ENCODE measurements around the gene C2. TPM values are rescaled to one million over a fixed set of nuclear protein-coding genes. Genes with fewer than 3 reads are reported as not detected.

C2 gene
- total RNA-seq, 4 donors from 2014 or later: 2.7 to 4.9 (median 3.6) TPM

DNA sequence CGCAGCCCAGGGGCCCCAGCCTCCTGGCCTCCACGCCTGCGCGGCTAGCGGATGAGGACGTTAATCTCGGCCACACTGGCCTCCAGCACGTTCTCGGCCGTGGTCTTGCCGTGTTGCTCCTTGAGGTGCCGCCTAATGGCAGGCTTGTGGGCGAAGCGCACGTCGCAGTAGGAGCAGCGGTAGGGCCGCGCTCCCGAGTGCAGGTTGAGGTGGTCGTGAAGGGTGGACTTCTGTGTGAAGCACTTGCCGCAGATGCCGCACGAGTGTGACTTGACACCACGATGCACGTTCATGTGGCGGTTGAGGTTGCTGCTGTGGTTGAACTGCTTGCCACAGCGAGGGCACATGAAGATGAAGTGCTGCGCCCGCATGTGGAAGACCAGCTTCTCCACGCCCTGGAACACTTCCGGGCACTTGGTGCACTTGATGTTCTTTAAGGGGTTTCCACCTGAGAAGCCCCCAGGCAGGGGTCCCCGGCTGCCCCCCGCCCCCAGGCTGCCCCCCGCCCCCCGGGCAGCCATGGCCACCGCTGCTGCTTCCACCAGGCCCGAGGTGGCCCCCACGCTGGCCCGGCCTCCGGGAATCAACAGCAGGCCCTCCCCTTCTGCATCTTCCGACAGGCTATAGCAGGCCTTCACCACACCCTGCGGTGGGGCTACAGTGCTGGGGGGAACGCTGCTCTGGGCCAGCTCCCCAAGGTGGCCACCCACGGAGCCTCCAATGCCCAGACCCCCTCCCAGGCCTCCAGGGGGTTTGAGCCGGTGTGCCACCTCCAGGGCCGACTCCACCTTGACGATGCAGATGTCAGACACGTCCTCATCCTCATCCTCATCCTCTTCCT lies 27.4 kb upstream of the C2 start:
- H3K9me3 ChIP-seq: no peaks in the 10 kb centered on the region
- H3K4me1 ChIP-seq: peaks cover 20 to 25% of the 10 kb centered on the region in 2 donors
- H3K4me3 ChIP-seq: no peak overlapping the region
- in situ Hi-C loops (cut with MboI; ENCODE audit: low sequenced_read_pairs in 4 of 4): loop anchor here in 2 of 4 donors (10.0 kb wide), 2 partner anchors 55 to 75 kb away; partner anchors contain the start of genes NELFE (in 2 of the 2), SKIC2 (in 2 of the 2) and DXO (in 1 of the 2)
- TF ChIP-seq CTCF (IDR thresholded peaks at IDR 0.05 in 4 of 5, conservative IDR thresholded peaks at IDR 0.05 in 1 of 5): no peak
- TF ChIP-seq POLR2A (IDR thresholded peaks at IDR 0.05): no peak
- DNase-seq (no peak), ATAC-seq (no peak)
- H3K27ac ChIP-seq: peak overlapping the region; percentile 78 to 89 (median 86)
- intact Hi-C loops (cut with DNase I; ENCODE audit: low total_unique reads): loop anchor here (5.0 to 10.0 kb wide), 3 partner anchors 198 to 355 kb away; partner anchors contain the start of genes ABHD16A, AGPAT1, ATP6V1G2 and DDX39B
- peaks cover 0 to 8% of the 10 kb centered on the region in 2 donors for H3K36me3 ChIP-seq
- H3K27me3 ChIP-seq: no peaks in the 10 kb centered on the region

DNA sequence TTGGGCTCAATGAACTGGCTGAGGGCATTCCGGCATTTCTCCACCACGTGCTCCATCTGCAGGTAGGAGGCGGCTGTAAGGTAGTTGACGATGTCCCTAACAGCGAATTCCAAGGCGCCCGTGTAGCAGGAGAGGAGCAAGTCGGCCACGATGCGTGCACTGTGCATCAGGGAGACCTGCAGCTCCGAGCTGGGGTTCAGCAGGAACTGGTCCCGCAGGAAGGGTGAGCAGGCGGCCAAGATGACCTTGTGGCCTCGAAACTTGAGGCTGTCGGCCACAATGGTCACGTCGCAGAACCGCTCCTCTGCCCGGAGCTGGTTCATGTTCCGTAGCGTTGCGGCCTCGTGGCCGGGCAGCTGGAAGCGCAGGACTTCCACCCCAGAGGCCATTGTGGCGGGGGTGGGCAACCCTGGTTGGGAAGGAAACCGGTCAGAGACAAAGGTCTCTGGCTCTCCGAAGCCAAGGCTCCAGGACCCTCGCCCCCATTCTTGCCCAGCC lies 26.6 kb upstream of the C2 start:
- in situ Hi-C loops (cut with MboI; ENCODE audit: low sequenced_read_pairs in 4 of 4): loop anchor here in 2 of 4 donors (10.0 kb wide), 1 partner anchor 54 kb away; the partner anchor contains the start of genes NELFE (in 2 of the 2) and SKIC2 (in 2 of the 2)
- DNase-seq: peak in 1 of 2 donors; percentile 50

GRCh38 chr6:31901415-31901952 lies 26.0 kb upstream of the C2 start:
- intact Hi-C loops (cut with DNase I; ENCODE audit: low total_unique reads): loop anchor here (5.0 kb wide), 1 partner anchor 276 kb away; the partner anchor contains the start of genes AGPAT1 and RNF5
- Histone ChIP-seq H3K27ac (peak overlapping the region; percentile 78 to 89 (median 86)), H3K36me3 (no peaks in the 10 kb centered on the region), H3K27me3 (no peaks in the 10 kb centered on the region), H3K4me1 (peaks cover 20 to 25% of the 10 kb centered on the region in 2 donors), H3K9me3 (no peaks in the 10 kb centered on the region), H3K4me3 (peak overlapping the region; percentile 56 to 93 (median 80))
- TF ChIP-seq POLR2A (IDR thresholded peaks at IDR 0.05) (no peak), CTCF (IDR thresholded peaks at IDR 0.05 in 4 of 5, conservative IDR thresholded peaks at IDR 0.05 in 1 of 5) (no peak)
- ATAC-seq (peak; percentile 16 to 21), DNase-seq (peak; percentile 32 to 58)
- in situ Hi-C loops (cut with MboI; ENCODE audit: low sequenced_read_pairs in 4 of 4): loop anchor here in 2 of 4 donors (10.0 kb wide), 1 partner anchor 53 kb away; the partner anchor contains the start of genes NELFE (in 2 of the 2) and SKIC2 (in 2 of the 2)

More for the DNA sequence above, 26.6 kb upstream of the C2 start:
- intact Hi-C loops (cut with DNase I; ENCODE audit: low total_unique reads): loop anchor here (5.0 kb wide), 1 partner anchor 276 kb away; the partner anchor contains the start of genes AGPAT1 and RNF5
- ATAC-seq: no peak
- no peak for TF ChIP-seq CTCF (IDR thresholded peaks at IDR 0.05 in 4 of 5, conservative IDR thresholded peaks at IDR 0.05 in 1 of 5)
- no peak for TF ChIP-seq POLR2A (IDR thresholded peaks at IDR 0.05)
- Histone ChIP-seq H3K27ac (peak overlapping the region; percentile 78 to 89 (median 86)), H3K27me3 (no peaks in the 10 kb centered on the region), H3K4me1 (peaks cover 20 to 25% of the 10 kb centered on the region in 2 donors), H3K36me3 (no peaks in the 10 kb centered on the region), H3K4me3 (peak overlapping the region; percentile 56 to 93 (median 80)), H3K9me3 (no peaks in the 10 kb centered on the region)

DNA sequence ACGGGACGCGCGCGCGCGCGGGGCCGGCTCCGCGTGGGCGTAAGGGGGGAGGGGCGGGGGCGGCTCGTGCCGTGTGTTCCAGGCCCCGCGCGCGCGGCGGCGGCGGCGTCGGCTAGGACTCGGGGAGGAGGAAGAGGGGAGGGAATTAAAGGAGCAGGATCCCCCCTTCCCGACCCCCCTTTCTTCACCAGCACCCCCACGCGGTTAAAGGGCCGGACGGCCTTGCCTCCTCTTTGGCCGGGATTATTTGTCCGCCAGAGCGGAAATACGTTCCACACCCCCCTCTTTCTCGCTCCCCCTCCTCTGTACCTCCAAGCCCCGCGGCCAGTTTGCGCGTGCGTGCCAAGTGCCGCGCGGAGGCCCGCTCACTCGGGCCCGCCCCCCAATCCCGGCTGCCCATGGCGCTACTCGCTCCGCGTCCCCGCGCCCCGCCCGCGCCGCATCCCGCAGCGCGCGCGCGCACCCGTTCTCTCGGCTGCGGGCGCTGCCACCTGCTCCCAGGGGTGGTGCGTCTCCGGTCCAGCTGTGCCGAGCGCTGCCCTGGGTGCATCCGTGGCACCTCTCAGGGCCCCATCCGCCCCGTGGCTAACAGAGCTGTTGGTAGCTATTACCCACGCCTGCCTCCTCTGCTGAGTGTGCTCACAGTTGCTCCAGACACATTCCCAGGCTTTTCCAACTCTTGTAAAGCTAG lies 25.4 kb upstream of the C2 start, which contains the start of gene ZBTB12:
TSS of gene ZBTB12 (minus strand) at position 134 of the 691 bp plus-strand sequence. CDS start 781 bp downstream, outside the sequence.
- Histone ChIP-seq H3K9me3 (no peaks in the 10 kb centered on the region), H3K4me1 (peaks cover 15 to 19% of the 10 kb centered on the region in 2 donors), H3K27ac (peak within 1 kb of the TSS; percentile 78 to 89 (median 86)), H3K4me3 (peak within 1 kb of the TSS; percentile 56 to 93 (median 80)), H3K36me3 (no peaks in the 10 kb centered on the region), H3K27me3 (no peaks in the 10 kb centered on the region)
- peak in 1 of 5 experiments; percentile 20 for TF ChIP-seq CTCF (IDR thresholded peaks at IDR 0.05 in 4 of 5, conservative IDR thresholded peaks at IDR 0.05 in 1 of 5)
- peak; percentile 22 to 33 for TF ChIP-seq POLR2A (IDR thresholded peaks at IDR 0.05)
- in situ Hi-C loops (cut with MboI; ENCODE audit: low sequenced_read_pairs in 4 of 4): loop anchor here in 2 of 4 donors (10.0 kb wide), 1 partner anchor 53 kb away; the partner anchor contains the start of genes NELFE (in 2 of the 2) and SKIC2 (in 2 of the 2)
- DNase-seq: peak; percentile 78 to 82
- intact Hi-C loops (cut with DNase I; ENCODE audit: low total_unique reads): loop anchor here (2.0 to 5.0 kb wide), 2 partner anchors 57 to 275 kb away; partner anchors contain the start of genes AGPAT1, NELFE, RNF5 and SKIC2
- ATAC-seq: peak; percentile 58 to 65

Data from gastrocnemius medialis (tissue), 4 donors.